HepG2 (cell line): ENCODE results near the gene AXDND1. TPM values are rescaled to one million over a fixed set of nuclear protein-coding genes. Genes with fewer than 3 reads are reported as not detected.

Experiments
- CEBPZ ChIP-seq: IDR thresholded peaks from 2 replicates; pipeline ENCODE4 v1.6.1; 2012; ENCODE audit warnings: low read length, improper control_type of control experiment
- CHD2 ChIP-seq: IDR thresholded peaks from 2 replicates; pipeline ENCODE4 v1.6.1; 2011; ENCODE audit warnings: low read depth, low read length, improper control_type of control experiment
- LRRFIP1 ChIP-seq: sonication (generic); formaldehyde crosslinking; conservative IDR thresholded peaks from 2 replicates; pipeline ENCODE4 v1.4.0; 2020; ENCODE audit warnings: missing genetic modification reagents
- MBNL3 ChIP-seq: fragments of 250-450 bp; sonication (Bioruptor Pico); conservative IDR thresholded peaks from 2 replicates; pipeline ENCODE4 v1.8.0; 2022; ENCODE audit warnings: mild to moderate bottlenecking, inconsistent platforms
- MTA3 ChIP-seq: sonication (generic); formaldehyde crosslinking; IDR thresholded peaks from 2 replicates; pipeline ENCODE4 v1.4.0; 2020; ENCODE audit warnings: missing genetic modification reagents
- NRL ChIP-seq: sonication (generic); formaldehyde crosslinking; IDR thresholded peaks from 2 replicates; pipeline ENCODE4 v1.5.0; 2020; ENCODE audit warnings: missing genetic modification reagents, mild to moderate bottlenecking, moderate library complexity, borderline replicate concordance
- ZNF180 ChIP-seq: sonication (generic); formaldehyde crosslinking; IDR thresholded peaks from 2 replicates; pipeline ENCODE4 v1.4.0; 2020; ENCODE audit warnings: low read depth, missing genetic modification reagents, borderline replicate concordance
- ZNF280B ChIP-seq: sonication (generic); formaldehyde crosslinking; IDR thresholded peaks from 2 replicates; pipeline ENCODE4 v1.5.0; 2020; ENCODE audit warnings: missing genetic modification reagents, mild to moderate bottlenecking, borderline replicate concordance
- polyA plus RNA-seq, 8 experiments: library from polyadenylated mRNA; depleted of rRNA in 3 of 8; stranded (reverse) in 7 of 8; unstranded in 1 of 8; fragments of >200 nt; fragmentation: Illumina TruSeq in 4 of 8; extraction: Trizol in 4 of 8; gene quantifications; 2 replicates each; pipeline versions ENCODE4 v1.2.1 to v1.2.3, GENCODE V29; 2011 to 2016; ENCODE audit warnings: low read depth in 4 of 8, missing spikeins in 1 of 8, mixed read lengths in 1 of 8; ENCODE audit not compliant: insufficient read depth in 1 of 8
- total RNA-seq, 5 experiments: library from RNA; depleted of rRNA; stranded (reverse); fragments of >200 nt; fragmentation: Illumina TruSeq; extraction: Trizol; gene quantifications; 2 replicates each; pipeline ENCODE4 v1.2.3, GENCODE V29; 2016; ENCODE audit warnings: low read depth in 1 of 5
- TF ChIP-seq, protein P1 (sequence below): sonication (generic); formaldehyde crosslinking; conservative IDR thresholded peaks from 2 replicates; pipeline ENCODE4 v1.8.0; 2022; ENCODE audit warnings: low read depth, missing genetic modification reagents
- TF ChIP-seq, protein P2 (sequence below): sonication (generic); formaldehyde crosslinking; IDR thresholded peaks from 2 replicates; pipeline ENCODE4 v1.4.0; 2020; ENCODE audit warnings: missing genetic modification reagents

AXDND1 gene
- total and polyA plus RNA-seq, 2 of the 13 experiments (the other 11 are each of a cell fraction or from before 2014, with no cell fraction given), result 0.15 to 0.40 TPM

GRCh38 chr1:179334440-179334839, 31.3 kb upstream of the AXDND1 start (continued):
- TF ChIP-seq ZNF280B (CRISPR knock-in tag), result no peak
- TF ChIP-seq, protein P1, sequence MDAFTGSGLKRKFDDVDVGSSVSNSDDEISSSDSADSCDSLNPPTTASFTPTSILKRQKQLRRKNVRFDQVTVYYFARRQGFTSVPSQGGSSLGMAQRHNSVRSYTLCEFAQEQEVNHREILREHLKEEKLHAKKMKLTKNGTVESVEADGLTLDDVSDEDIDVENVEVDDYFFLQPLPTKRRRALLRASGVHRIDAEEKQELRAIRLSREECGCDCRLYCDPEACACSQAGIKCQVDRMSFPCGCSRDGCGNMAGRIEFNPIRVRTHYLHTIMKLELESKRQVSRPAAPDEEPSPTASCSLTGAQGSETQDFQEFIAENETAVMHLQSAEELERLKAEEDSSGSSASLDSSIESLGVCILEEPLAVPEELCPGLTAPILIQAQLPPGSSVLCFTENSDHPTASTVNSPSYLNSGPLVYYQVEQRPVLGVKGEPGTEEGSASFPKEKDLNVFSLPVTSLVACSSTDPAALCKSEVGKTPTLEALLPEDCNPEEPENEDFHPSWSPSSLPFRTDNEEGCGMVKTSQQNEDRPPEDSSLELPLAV (CRISPR knock-in tag), result no peak
- TF ChIP-seq CEBPZ, result no peak
- no peak for TF ChIP-seq LRRFIP1 (CRISPR knock-in tag)
- TF ChIP-seq MTA3 (CRISPR knock-in tag), result no peak
- TF ChIP-seq, protein P2, sequence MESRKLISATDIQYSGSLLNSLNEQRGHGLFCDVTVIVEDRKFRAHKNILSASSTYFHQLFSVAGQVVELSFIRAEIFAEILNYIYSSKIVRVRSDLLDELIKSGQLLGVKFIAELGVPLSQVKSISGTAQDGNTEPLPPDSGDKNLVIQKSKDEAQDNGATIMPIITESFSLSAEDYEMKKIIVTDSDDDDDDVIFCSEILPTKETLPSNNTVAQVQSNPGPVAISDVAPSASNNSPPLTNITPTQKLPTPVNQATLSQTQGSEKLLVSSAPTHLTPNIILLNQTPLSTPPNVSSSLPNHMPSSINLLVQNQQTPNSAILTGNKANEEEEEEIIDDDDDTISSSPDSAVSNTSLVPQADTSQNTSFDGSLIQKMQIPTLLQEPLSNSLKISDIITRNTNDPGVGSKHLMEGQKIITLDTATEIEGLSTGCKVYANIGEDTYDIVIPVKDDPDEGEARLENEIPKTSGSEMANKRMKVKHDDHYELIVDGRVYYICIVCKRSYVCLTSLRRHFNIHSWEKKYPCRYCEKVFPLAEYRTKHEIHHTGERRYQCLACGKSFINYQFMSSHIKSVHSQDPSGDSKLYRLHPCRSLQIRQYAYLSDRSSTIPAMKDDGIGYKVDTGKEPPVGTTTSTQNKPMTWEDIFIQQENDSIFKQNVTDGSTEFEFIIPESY (CRISPR knock-in tag), result no peak
- TF ChIP-seq NRL (CRISPR knock-in tag), result no peak
- TF ChIP-seq ZNF180 (CRISPR knock-in tag), result no peak
- TF ChIP-seq CHD2, result no peak
- TF ChIP-seq MBNL3 (CRISPR knock-in tag), result no peak
